ENCODE data around the gene LRIG1. TPM values are rescaled to one million over a fixed set of nuclear protein-coding genes. Genes with fewer than 3 reads are reported as not detected.

Gene LRIG1
- total and polyA plus RNA-seq, 10 of the 15 experiments (the other 5 are each of a cell fraction or from before 2014, with no cell fraction given), result 0.84 to 16.4 (median 8.1) TPM

- Histone ChIP-seq H3K36me3 (ENCODE audit: control insufficient read depth in 2 of 2, insufficient read depth in 2 of 2, low read length in 1 of 2) (no peaks in the 10 kb centered on the region), H3K27me3 (replicated peaks in 1 of 2; ENCODE audit: control insufficient read depth in 2 of 2, insufficient read depth in 2 of 2, low read length in 1 of 2) (no peaks in the 10 kb centered on the region), H3K4me1 (ENCODE audit: control insufficient read depth, insufficient read depth, low read length) (peaks cover 28% of the 10 kb centered on the region), H3K9ac (ENCODE audit: control insufficient read depth, insufficient read depth, low read length) (no peak overlapping the region), H3K4me2 (ENCODE audit: control insufficient read depth, insufficient read depth) (no peak overlapping the region), H3K9me3 (replicated peaks; ENCODE audit: control insufficient read depth, insufficient read depth, low read length) (no peaks in the 10 kb centered on the region), H3K79me2 (ENCODE audit: control insufficient read depth, insufficient read depth, low read length) (peaks cover 5% of the 10 kb centered on the region; the same call in 1 of the 2 replicates), H2AFZ (ENCODE audit: control insufficient read depth, low read depth, low read length) (no peak overlapping the region), H4K20me1 (ENCODE audit: control insufficient read depth, insufficient read depth) (no peaks in the 10 kb centered on the region), H3K27ac (ENCODE audit: control insufficient read depth, insufficient read depth) (no peak overlapping the region), H3K4me3 (no peak overlapping the region)
- intact Hi-C loops (cut with micrococcal nuclease; ENCODE audit: unreplicated experiment) (no loop called here), in situ Hi-C loops (cut with MboI) (no loop called here)
- no peak for FAIRE-seq
- TF ChIP-seq KDM1A (IDR thresholded peaks at IDR 0.05; ENCODE audit: borderline replicate concordance), result no peak
- TF ChIP-seq, protein P1, sequence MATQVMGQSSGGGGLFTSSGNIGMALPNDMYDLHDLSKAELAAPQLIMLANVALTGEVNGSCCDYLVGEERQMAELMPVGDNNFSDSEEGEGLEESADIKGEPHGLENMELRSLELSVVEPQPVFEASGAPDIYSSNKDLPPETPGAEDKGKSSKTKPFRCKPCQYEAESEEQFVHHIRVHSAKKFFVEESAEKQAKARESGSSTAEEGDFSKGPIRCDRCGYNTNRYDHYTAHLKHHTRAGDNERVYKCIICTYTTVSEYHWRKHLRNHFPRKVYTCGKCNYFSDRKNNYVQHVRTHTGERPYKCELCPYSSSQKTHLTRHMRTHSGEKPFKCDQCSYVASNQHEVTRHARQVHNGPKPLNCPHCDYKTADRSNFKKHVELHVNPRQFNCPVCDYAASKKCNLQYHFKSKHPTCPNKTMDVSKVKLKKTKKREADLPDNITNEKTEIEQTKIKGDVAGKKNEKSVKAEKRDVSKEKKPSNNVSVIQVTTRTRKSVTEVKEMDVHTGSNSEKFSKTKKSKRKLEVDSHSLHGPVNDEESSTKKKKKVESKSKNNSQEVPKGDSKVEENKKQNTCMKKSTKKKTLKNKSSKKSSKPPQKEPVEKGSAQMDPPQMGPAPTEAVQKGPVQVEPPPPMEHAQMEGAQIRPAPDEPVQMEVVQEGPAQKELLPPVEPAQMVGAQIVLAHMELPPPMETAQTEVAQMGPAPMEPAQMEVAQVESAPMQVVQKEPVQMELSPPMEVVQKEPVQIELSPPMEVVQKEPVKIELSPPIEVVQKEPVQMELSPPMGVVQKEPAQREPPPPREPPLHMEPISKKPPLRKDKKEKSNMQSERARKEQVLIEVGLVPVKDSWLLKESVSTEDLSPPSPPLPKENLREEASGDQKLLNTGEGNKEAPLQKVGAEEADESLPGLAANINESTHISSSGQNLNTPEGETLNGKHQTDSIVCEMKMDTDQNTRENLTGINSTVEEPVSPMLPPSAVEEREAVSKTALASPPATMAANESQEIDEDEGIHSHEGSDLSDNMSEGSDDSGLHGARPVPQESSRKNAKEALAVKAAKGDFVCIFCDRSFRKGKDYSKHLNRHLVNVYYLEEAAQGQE (IDR thresholded peaks at IDR 0.05; ENCODE audit: low read depth, low read length), result no peak
- TF ChIP-seq MEF2A (IDR thresholded peaks at IDR 0.05; ENCODE audit: insufficient read depth, low read depth, low read length), result no peak
- TF ChIP-seq RAD21 (IDR thresholded peaks at IDR 0.05; ENCODE audit: insufficient read depth, low read depth, low read length), result no peak
- TF ChIP-seq PML (IDR thresholded peaks at IDR 0.05; ENCODE audit: low read length), result no peak
- no peak for TF ChIP-seq JUNB (IDR thresholded peaks at IDR 0.05)
- TF ChIP-seq KLF5 (IDR thresholded peaks at IDR 0.05; ENCODE audit: partially characterized antibody), result no peak
- TF ChIP-seq NFYA (IDR thresholded peaks at IDR 0.05; ENCODE audit: borderline replicate concordance, low read depth, low read length), result no peak
- no peak for TF ChIP-seq CREB1 (IDR thresholded peaks at IDR 0.05; ENCODE audit: low read depth)
- no peak for TF ChIP-seq HDAC2 (IDR thresholded peaks at IDR 0.05)
- TF ChIP-seq NRF1 (conservative IDR thresholded peaks at IDR 0.05; ENCODE audit: low read depth, low read length), result no peak
- no peak for ATAC-seq
- BruUV-seq (replicated peaks), result no TSS peak
- 70% methylated on average over 5 of the region's 5 CpGs for WGBS (ENCODE audit: insufficient coverage, insufficient replicate concordance, low lambda C conversion rate, missing lambda C conversion rate)
- ChIA-PET SMC1A (ENCODE audit: uncharacterized antibody, unreplicated experiment) (interaction anchor here (0.9 kb wide), 1 partner anchor 8 kb away, joined by 4 read pairs; no protein-coding TSS in a partner anchor), RAD21 (ENCODE audit: unreplicated experiment) (no interaction called here), CTCF (no interaction called here), POLR2A (interaction anchor here (0.5 kb wide), 1 partner anchor 42 kb away, joined by 4 read pairs; no protein-coding TSS in a partner anchor)
- no peak for DNase-seq (ENCODE audit: low read depth, low spot score)
Measured at GRCh38 chr3:66487465-66487864, 13.4 kb downstream of the LRIG1 start.
